Nephron progenitor cell (in vitro differentiated cells): ENCODE data around the gene ANP32A.
"Not testable (repeated sequence)": the region's sequence is repeated elsewhere in the genome, so short reads cannot be mapped to it uniquely, and the experiment has no call there.

Experiments used
- DNase-seq: peaks from one replicate; pipeline ENCODE4 v3.0.0; 2021
- H3K27ac Mint-ChIP-seq: 2 replicates; pipeline ENCODE4 v1.8.0; 2021; ENCODE audit warnings: mild to moderate bottlenecking, moderate library complexity, mixed read lengths
- H3K27me3 Mint-ChIP-seq: 2 replicates; pipeline ENCODE4 v1.8.0; 2021; ENCODE audit warnings: mild to moderate bottlenecking, low read depth, mixed read lengths; ENCODE audit not compliant: poor library complexity
- H3K36me3 Mint-ChIP-seq: 2 replicates; pipeline ENCODE4 v1.8.0; 2021; ENCODE audit warnings: low read depth, mixed read lengths
- H3K4me1 Mint-ChIP-seq: 2 replicates; pipeline ENCODE4 v1.8.0; 2021; ENCODE audit warnings: mixed read lengths
- H3K4me3 Mint-ChIP-seq: 2 replicates; pipeline ENCODE4 v1.8.0; 2021; ENCODE audit warnings: mild to moderate bottlenecking, moderate library complexity, mixed read lengths
- H3K9me3 Mint-ChIP-seq: 2 replicates; pipeline ENCODE4 v1.8.0; 2021; ENCODE audit warnings: mild to moderate bottlenecking, moderate library complexity, mixed read lengths
- TF ChIP-seq, protein P1 (sequence below): fragments of 200-600 bp; sonication (generic); IDR thresholded peaks from 2 replicates; pipeline ENCODE4 v1.5.0; 2021; ENCODE audit warnings: antibody characterized with exemption

The ANP32A gene

DNA sequence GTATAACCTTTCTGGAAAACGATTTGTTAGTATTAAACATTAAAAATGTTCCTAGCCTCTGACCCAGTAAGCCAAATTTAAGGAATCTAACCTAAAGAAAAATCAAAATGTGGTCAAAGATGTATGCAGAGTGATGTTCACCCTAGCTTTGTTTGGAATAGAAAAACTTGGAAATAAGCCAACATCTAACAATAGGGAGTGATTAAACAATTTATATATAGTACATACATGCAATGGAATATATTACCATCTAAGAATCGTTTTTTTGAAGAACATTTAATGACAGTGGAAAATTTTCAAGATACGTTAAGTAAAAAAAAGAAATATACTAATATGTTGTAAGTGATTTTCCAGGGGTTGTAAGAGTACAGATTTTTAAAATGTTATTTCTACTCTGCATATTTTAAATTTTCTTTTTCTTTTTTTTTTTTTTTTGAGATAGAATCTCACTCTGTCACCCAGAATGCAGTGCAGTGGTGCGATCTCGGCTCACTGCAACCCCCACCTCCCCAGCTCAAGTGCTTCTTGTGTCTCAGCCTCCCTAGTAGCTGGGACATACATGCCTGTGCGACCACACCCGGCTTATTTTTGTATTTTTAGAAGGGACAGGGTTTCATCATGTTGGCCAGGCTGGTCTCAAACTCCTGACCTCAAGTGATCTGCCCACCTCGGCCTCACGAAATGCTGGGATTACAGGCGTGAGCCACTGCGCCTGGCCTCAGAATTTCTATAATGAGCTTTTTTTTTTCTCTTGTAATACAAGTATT is 54.9 kb downstream of the ANP32A start:
- Mint-ChIP-seq H3K9me3 (no peaks in the 10 kb centered on the region), H3K4me3 (no peak overlapping the region), H3K27me3 (peaks cover 10% of the 10 kb centered on the region), H3K36me3 (no peaks in the 10 kb centered on the region), H3K27ac (no peak overlapping the region), H3K4me1 (no peaks in the 10 kb centered on the region)
- TF ChIP-seq, protein P1, sequence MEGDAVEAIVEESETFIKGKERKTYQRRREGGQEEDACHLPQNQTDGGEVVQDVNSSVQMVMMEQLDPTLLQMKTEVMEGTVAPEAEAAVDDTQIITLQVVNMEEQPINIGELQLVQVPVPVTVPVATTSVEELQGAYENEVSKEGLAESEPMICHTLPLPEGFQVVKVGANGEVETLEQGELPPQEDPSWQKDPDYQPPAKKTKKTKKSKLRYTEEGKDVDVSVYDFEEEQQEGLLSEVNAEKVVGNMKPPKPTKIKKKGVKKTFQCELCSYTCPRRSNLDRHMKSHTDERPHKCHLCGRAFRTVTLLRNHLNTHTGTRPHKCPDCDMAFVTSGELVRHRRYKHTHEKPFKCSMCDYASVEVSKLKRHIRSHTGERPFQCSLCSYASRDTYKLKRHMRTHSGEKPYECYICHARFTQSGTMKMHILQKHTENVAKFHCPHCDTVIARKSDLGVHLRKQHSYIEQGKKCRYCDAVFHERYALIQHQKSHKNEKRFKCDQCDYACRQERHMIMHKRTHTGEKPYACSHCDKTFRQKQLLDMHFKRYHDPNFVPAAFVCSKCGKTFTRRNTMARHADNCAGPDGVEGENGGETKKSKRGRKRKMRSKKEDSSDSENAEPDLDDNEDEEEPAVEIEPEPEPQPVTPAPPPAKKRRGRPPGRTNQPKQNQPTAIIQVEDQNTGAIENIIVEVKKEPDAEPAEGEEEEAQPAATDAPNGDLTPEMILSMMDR: no peak
- no peak for DNase-seq

DNA sequence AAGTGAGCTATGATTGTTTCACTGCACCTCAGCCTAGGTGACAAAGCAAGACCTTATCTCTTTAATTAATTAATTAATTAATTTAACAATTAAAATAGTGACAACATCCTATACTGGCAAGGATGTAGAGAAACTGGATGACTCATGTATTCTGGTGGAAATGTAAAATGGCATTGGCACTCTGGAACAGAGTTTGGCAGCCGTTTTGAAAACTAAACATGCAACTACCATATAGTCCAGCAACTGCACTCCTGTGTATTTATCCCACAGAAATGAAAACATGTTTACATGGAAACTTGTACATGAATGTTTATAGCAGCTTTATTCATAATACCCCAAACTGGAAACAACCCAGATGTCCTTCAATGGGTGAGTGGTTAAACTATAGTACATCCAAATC is 56.6 kb downstream of the ANP32A start:
- TF ChIP-seq, protein P1: no peak
- Mint-ChIP-seq H3K4me3 (no peak overlapping the region), H3K9me3 (no peaks in the 10 kb centered on the region), H3K36me3 (no peaks in the 10 kb centered on the region), H3K27me3 (peaks cover 10% of the 10 kb centered on the region), H3K4me1 (no peaks in the 10 kb centered on the region), H3K27ac (no peak overlapping the region)
- no peak for DNase-seq

DNA sequence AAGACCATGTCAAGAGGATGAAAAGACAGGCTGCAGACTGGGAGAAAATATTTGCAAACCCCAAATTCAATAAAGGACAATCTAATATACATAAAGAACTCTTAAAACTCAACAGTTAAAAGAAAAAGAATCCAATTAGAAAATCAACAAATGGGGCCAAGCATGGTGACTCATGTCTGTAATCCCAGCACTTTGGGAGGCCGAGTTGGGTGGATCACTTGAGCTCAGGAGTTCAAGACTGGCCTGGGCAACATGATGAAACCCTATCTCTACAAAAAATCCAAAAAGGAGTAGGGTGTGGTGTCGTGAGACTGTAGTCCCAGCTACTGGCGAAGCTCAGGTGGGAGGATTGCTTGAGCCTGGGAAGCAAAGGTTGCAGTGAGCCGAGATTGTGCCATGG is 57.6 kb downstream of the ANP32A start:
- no peak for DNase-seq
- TF ChIP-seq, protein P1: no peak
- H3K27me3 Mint-ChIP-seq: peaks cover 10% of the 10 kb centered on the region
- no peaks in the 10 kb centered on the region for H3K9me3 Mint-ChIP-seq
- H3K27ac Mint-ChIP-seq: no peak overlapping the region
- H3K4me3 Mint-ChIP-seq: no peak overlapping the region
- H3K4me1 Mint-ChIP-seq: no peaks in the 10 kb centered on the region
- H3K36me3 Mint-ChIP-seq: no peaks in the 10 kb centered on the region

DNA sequence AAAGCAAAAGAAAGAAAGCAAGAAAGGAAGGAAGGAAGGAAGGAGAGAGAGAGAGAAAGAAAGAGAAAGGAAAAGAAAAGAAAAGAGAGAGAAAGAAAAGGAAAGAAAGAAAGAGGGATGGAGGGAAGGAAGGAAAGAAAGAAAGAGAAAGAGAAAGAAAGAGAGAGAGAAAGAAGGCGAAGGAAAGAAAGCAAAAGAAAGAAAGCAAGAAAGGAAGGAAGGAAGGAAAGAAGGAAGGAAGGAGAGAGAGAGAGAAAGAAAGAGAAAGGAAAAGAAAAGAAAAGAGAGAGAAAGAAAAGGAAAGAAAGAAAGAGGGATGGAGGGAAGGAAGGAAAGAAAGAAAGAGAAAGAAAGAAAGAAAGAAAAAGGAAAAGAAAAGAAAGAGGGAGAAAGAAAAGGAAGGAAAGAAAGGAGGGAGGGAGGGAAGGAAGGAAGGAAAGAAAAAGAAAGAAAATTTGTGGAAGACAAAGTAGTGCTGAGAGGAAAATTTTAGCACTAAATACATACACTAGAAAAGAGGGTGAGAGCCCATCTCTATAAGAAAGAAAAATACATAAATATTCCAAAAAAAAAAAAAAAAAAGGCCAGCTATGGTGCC is 60.6 kb downstream of the ANP32A start:
- DNase-seq, H3K36me3 Mint-ChIP-seq, H3K4me3 Mint-ChIP-seq, H3K9me3 Mint-ChIP-seq, H3K27ac Mint-ChIP-seq, H3K4me1 Mint-ChIP-seq: not testable (repeated sequence)
- H3K27me3 Mint-ChIP-seq: peaks cover 13% of the 10 kb centered on the region

DNA sequence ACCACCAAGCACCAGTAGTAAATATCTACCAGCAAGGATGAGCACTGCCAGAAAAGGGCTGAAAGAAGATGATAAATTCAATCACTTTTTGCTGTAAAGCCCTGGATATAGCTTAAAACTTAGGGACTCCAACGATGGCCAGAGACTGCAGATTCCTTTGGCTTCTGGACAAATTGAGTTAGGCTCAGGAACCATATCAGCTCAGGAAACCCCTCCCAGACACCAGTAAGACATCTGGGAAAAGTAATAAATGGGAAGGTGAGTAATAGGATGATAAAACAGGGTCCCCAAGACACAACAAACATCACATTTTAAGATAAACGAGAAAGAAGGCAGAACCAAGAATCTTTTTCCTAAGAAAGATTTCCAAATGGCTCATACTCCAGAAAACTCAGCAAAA is 65.0 kb downstream of the ANP32A start:
- H3K9me3 Mint-ChIP-seq: no peaks in the 10 kb centered on the region
- peaks cover 8% of the 10 kb centered on the region for H3K27me3 Mint-ChIP-seq
- H3K36me3 Mint-ChIP-seq: no peaks in the 10 kb centered on the region
- no peak overlapping the region for H3K4me3 Mint-ChIP-seq
- no peak for DNase-seq
- H3K4me1 Mint-ChIP-seq: no peaks in the 10 kb centered on the region
- no peak overlapping the region for H3K27ac Mint-ChIP-seq
- TF ChIP-seq, protein P1: no peak

DNA sequence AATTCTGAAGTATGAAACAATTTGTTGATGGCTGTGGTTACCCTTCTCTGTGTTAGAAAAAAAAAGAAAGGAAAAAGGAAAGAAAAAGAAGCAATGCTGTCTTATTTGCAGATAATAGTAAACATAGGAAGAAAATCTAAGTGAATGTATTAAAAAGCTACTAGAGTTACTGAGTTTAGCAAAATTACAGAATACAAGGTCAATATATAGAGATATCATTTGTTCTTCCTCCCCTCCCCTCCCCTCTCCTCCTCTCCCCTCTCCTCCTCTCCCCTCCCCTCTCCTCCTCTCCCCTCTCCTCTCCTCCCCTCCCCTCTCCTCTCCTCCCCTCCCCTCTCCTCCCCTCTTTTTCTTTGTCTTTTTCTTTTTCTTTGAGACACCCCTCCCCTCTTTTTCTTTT is 69.1 kb downstream of the ANP32A start:
- no peaks in the 10 kb centered on the region for H3K36me3 Mint-ChIP-seq
- no peaks in the 10 kb centered on the region for H3K4me1 Mint-ChIP-seq
- peak overlapping the region; percentile 8 for H3K27ac Mint-ChIP-seq
- no peak overlapping the region for H3K4me3 Mint-ChIP-seq
- DNase-seq: no peak
- H3K27me3 Mint-ChIP-seq: peaks cover 8% of the 10 kb centered on the region
- H3K9me3 Mint-ChIP-seq: peaks cover 11% of the 10 kb centered on the region
- TF ChIP-seq, protein P1: no peak
